ENCODE measurements around the gene RAD51B. TPM values are rescaled to one million over a fixed set of nuclear protein-coding genes. Genes with fewer than 3 reads are reported as not detected.

Gene RAD51B
- total RNA-seq, 1 experiment from 2014 or later = 16.7 TPM

- Mint-ChIP-seq H3K9me3 (no peaks in the 10 kb centered on the region), H3K27me3 (ENCODE audit: low read depth) (peaks cover 18% of the 10 kb centered on the region), H3K4me3 (no peak overlapping the region), H3K4me1 (peaks cover 32 to 42% of the 10 kb centered on the region in 2 experiments), H3K27ac (no peak overlapping the region), H3K36me3 (ENCODE audit: insufficient read depth in 1 of 3, low read depth in 3 of 3) (no peaks in the 10 kb centered on the region; a peak in 1 of 7 replicates)
- Histone ChIP-seq H3K9ac (ENCODE audit: extremely low read depth, insufficient read length, low read length) (no peak overlapping the region), H2BK120ac (ENCODE audit: low read depth, low read length, poor library complexity, severe bottlenecking) (no peak overlapping the region), H3K4me2 (ENCODE audit: insufficient read depth, insufficient read length, low read length) (no peak overlapping the region), H4K20me1 (ENCODE audit: control insufficient read depth, insufficient read depth, insufficient read length) (no peaks in the 10 kb centered on the region), H2AK5ac (ENCODE audit: insufficient read length, low read length) (no peak overlapping the region), H2BK20ac (ENCODE audit: low read depth, low read length, poor library complexity, severe bottlenecking) (no peak overlapping the region), H2AFZ (ENCODE audit: low read length) (no peak overlapping the region), H3K14ac (ENCODE audit: insufficient read depth, low read length) (no peak overlapping the region), H2BK5ac (ENCODE audit: insufficient read length, low read length) (no peak overlapping the region), H3K23ac (ENCODE audit: insufficient read length, low read depth, low read length) (no peak overlapping the region), H2BK12ac (ENCODE audit: insufficient read length, low read depth, low read length) (no peak overlapping the region), H4K5ac (ENCODE audit: insufficient read length, low read depth, low read length) (no peak overlapping the region), H4K8ac (replicated peaks; ENCODE audit: insufficient read length, low read depth, low read length) (no peak overlapping the region), H3K9me3 (ENCODE audit: control insufficient read depth, low read depth, low read length) (no peaks in the 10 kb centered on the region), H3K23me2 (ENCODE audit: insufficient read length, low read depth, low read length, poor library complexity, severe bottlenecking) (peaks cover 7% of the 10 kb centered on the region), H3T11ph (ENCODE audit: low read length) (no peak overlapping the region), H3K4me1 (ENCODE audit: insufficient read depth, low read length) (no peaks in the 10 kb centered on the region), H3K79me2 (ENCODE audit: insufficient read depth, low read length) (no peaks in the 10 kb centered on the region), H3K27me3 (ENCODE audit: insufficient read depth, low read length) (no peaks in the 10 kb centered on the region), H2BK15ac (ENCODE audit: low read depth, low read length) (no peak overlapping the region), H3K27ac (ENCODE audit: insufficient read length, low read depth, low read length) (no peak overlapping the region), H3K4ac (ENCODE audit: low read depth, low read length) (no peak overlapping the region), H3K18ac (ENCODE audit: insufficient read length, low read depth, low read length) (no peak overlapping the region), H3K79me1 (ENCODE audit: insufficient read depth, low read depth, low read length, poor library complexity, severe bottlenecking) (no peaks in the 10 kb centered on the region), H4K91ac (ENCODE audit: insufficient read length, low read depth, low read length) (no peak overlapping the region), H3K56ac (ENCODE audit: insufficient read length, low read depth, low read length) (no peak overlapping the region)
- no peak for TF ChIP-seq CTCF (conservative IDR thresholded peaks at IDR 0.05)
- no peak for DNase-seq
- WGBS (ENCODE audit: extremely low coverage, insufficient read length, low lambda C conversion rate) = no CpG with 5 or more reads among the region's 11 CpGs
Measured at GRCh38 chr14:68630611-68631393, 811.2 kb downstream of the RAD51B start.
